NCI-H748 treated with DMSO at 0.1 percent for 48 hours (cell line): ENCODE results near the gene COLEC11.
"Not testable (repeated sequence)": the region's sequence is repeated elsewhere in the genome, so short reads cannot be mapped to it uniquely, and the experiment has no call there.

Source experiments
- DNase-seq: peaks from one replicate; lab custom pipeline; 2025; lab: John Stamatoyannopoulos, UW

The COLEC11 gene

GRCh38 chr2:3625186-3625585 is 30.3 kb downstream of the COLEC11 start:
- no peak for DNase-seq

GRCh38 chr2:3626118-3626811 is 31.4 kb downstream of the COLEC11 start:
- DNase-seq: no peak

GRCh38 chr2:3626812-3627499 is 32.0 kb downstream of the COLEC11 start:
- DNase-seq: no peak

GRCh38 chr2:3627500-3628100 is 32.7 kb downstream of the COLEC11 start:
- DNase-seq: no peak

- DNase-seq: no peak
These were observed 33.3 kb downstream of the COLEC11 start for GRCh38 chr2:3628241-3628679.

GRCh38 chr2:3628800-3629199 is 33.9 kb downstream of the COLEC11 start:
- no peak for DNase-seq

GRCh38 chr2:3630631-3631030 is 35.7 kb downstream of the COLEC11 start:
- DNase-seq: no peak

GRCh38 chr2:3631161-3631850 is 36.4 kb downstream of the COLEC11 start:
- no peak for DNase-seq

- no peak for DNase-seq
These were observed 37.1 kb downstream of the COLEC11 start for GRCh38 chr2:3631851-3632659.

GRCh38 chr2:3633089-3633981 is 38.4 kb downstream of the COLEC11 start:
- no peak for DNase-seq

- DNase-seq: no peak
These were observed 39.2 kb downstream of the COLEC11 start for GRCh38 chr2:3633982-3634595.

- no peak for DNase-seq
These were observed 39.7 kb downstream of the COLEC11 start for GRCh38 chr2:3634596-3635121.

- no peak for DNase-seq
These were observed 40.5 kb downstream of the COLEC11 start for GRCh38 chr2:3635171-3635974.

GRCh38 chr2:3635975-3636327 is 41.0 kb downstream of the COLEC11 start:
- not testable (repeated sequence) for DNase-seq

- DNase-seq: no peak
These were observed 41.8 kb downstream of the COLEC11 start for GRCh38 chr2:3636586-3637310.

GRCh38 chr2:3637311-3637675 is 42.4 kb downstream of the COLEC11 start:
- DNase-seq: no peak

GRCh38 chr2:3637692-3638455 is 43.0 kb downstream of the COLEC11 start:
- DNase-seq: no peak

- DNase-seq: no peak
These were observed 43.5 kb downstream of the COLEC11 start for GRCh38 chr2:3638456-3638810.
